Adrenal gland (tissue), 12 donors: ENCODE measurements around the gene ZNF691. TPM values are rescaled to one million over a fixed set of nuclear protein-coding genes. Genes with fewer than 3 reads are reported as not detected.

Source experiments
- DNase-seq, 7 donors: peaks; one replicate each; pipeline ENCODE4 v3.0.0-alpha.2; 2019 to 2020
- H3K27ac ChIP-seq, 5 donors: fragments of 200-600 bp; sonication (generic) in 4 of 5; 1 replicate in 3 of 5; 2 replicates in 2 of 5; pipeline versions ENCODE4 v1.5.1 to v1.8.0; 2016 to 2020; ENCODE audit warnings: mild to moderate bottlenecking in 1 of 5
- H3K27me3 ChIP-seq: fragments of 200-600 bp; 2 replicates; pipeline ENCODE4 v1.8.0; 2021
- H3K36me3 ChIP-seq, 2 donors: fragments of 200-600 bp; replicated peaks in 1 of 2; 1 replicate in 1 of 2; 2 replicates in 1 of 2; pipeline versions ENCODE4 v1.5.1 to v1.8.0; 2018 to 2022
- H3K4me1 ChIP-seq, 2 donors: fragments of 200-600 bp; replicated peaks in 1 of 2; 1 replicate in 1 of 2; 2 replicates in 1 of 2; pipeline versions ENCODE4 v1.5.1 to v1.8.0; 2018 to 2021
- H3K4me3 ChIP-seq, 4 donors: fragments of 200-600 bp; sonication (generic) in 3 of 4; one replicate each; pipeline ENCODE4 v1.5.1; 2016 to 2018
- H3K9me3 ChIP-seq, 3 donors: fragments of 200-600 bp; sonication (generic) in 1 of 3; replicated peaks in 1 of 3; 1 replicate in 2 of 3; 2 replicates in 1 of 3; pipeline versions ENCODE4 v1.5.1 to v1.8.0; 2016 to 2021
- POLR2A ChIP-seq, 2 donors: fragments of 450-650 bp; IDR thresholded peaks; one replicate each; pipeline ENCODE4 v1.6.1; 2017; ENCODE audit warnings: antibody characterized with exemption in 2 of 2, mild to moderate bottlenecking in 2 of 2, moderate library complexity in 1 of 2
- WGBS, 4 donors: extraction: QIAGEN DNeasy Blood & Tissue Kit in 2 of 4; methylation state at CpG; one replicate each; pipeline versions ENCODE4 v1.1.5 to v1.1.7; 2013 to 2017; 5-methylcytosine and 5-hydroxymethylcytosine counted together
- intact Hi-C, 2 donors: fragments of 100-400 bp; cut with DNase I; formaldehyde crosslinking; loops; one replicate each; pipeline versions ENCODE4 v1.14.1 to v1.15.0; 2022 to 2023
- polyA plus RNA-seq, 3 donors: library from polyadenylated mRNA; stranded (reverse); fragments of 200-250 nt in 2 of 3; fragments of 350-450 nt in 1 of 3; fragmentation: Illumina TruSeq in 1 of 3; extraction: RNeasy Lipid Tissue Mini Kit (QIAGEN cat#74804) in 1 of 3; gene quantifications; one replicate each; pipeline ENCODE4 v1.2.3, GENCODE V29; 2013 to 2014
- total RNA-seq, 9 donors: library from RNA; depleted of rRNA in 4 of 9; stranded (reverse); fragments of >200 nt in 4 of 9; fragments of 120-200 nt in 1 of 9; fragmentation: NEBNext Ultra II Directional in 1 of 9; extraction: Animal tissue kit (Norgen Biotek cat#: 25700) in 1 of 9; gene quantifications; one replicate each; pipeline versions ENCODE4 v1.1.0 to v1.2.4, GENCODE V29; 2013 to 2023
- TF ChIP-seq, protein P1 (sequence below), 6 experiments: fragments of 450-650 bp in 4 of 6; fragments of 200-600 bp in 2 of 6; sonication (generic) in 1 of 6; IDR thresholded peaks; 1 replicate in 5 of 6; 2 replicates in 1 of 6; pipeline versions ENCODE4 v1.5.1 to v1.8.0; 2016 to 2021; ENCODE audit warnings: antibody characterized with exemption in 6 of 6, mild to moderate bottlenecking in 2 of 6, moderate library complexity in 1 of 6
- donor health status: healthy with polysubstance abuse.
- donor health status: Bipolar disorder and iron deficiency.
- donor health status: DM: yes; HTN: yes; CAD: no.
- donor health status: DM: no; HTN: no; CAD: no.
- donor health status: DM: no; HTN: no; CAD: no.
- donor health status: DM: yes; HTN: yes; CAD: no.

The ZNF691 gene
- total and polyA plus RNA-seq, 12 donors: 7.6 to 23.6 (median 14.6) TPM

DNA sequence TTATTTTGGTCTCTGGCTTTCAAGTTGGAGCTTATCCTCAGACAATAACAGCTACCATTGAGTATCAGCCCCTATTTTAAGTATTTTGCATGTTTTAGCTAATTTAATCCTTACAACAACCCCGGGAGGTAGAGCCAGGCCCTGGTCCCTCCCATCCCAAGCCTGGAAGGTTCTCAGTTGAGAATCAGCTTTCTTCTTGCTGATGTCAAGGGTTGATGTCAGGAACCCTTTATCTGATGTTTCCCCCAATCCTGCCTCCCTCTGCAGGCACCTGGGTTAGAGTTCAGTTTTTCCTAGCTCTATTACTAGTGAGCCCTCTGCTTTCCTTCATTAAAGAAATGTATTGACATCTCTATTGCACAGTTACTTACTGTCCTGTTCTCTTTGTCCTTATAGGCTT, 25.6 kb upstream of the ZNF691 start:
- Histone ChIP-seq H3K4me1 (peaks cover 14 to 34% of the 10 kb centered on the region in 2 donors), H3K9me3 (no peaks in the 10 kb centered on the region), H3K36me3 (no peaks in the 10 kb centered on the region), H3K27ac (no peak overlapping the region), H3K4me3 (no peak overlapping the region), H3K27me3 (no peaks in the 10 kb centered on the region)
- intact Hi-C loops: no loop called here
- TF ChIP-seq, protein P1, sequence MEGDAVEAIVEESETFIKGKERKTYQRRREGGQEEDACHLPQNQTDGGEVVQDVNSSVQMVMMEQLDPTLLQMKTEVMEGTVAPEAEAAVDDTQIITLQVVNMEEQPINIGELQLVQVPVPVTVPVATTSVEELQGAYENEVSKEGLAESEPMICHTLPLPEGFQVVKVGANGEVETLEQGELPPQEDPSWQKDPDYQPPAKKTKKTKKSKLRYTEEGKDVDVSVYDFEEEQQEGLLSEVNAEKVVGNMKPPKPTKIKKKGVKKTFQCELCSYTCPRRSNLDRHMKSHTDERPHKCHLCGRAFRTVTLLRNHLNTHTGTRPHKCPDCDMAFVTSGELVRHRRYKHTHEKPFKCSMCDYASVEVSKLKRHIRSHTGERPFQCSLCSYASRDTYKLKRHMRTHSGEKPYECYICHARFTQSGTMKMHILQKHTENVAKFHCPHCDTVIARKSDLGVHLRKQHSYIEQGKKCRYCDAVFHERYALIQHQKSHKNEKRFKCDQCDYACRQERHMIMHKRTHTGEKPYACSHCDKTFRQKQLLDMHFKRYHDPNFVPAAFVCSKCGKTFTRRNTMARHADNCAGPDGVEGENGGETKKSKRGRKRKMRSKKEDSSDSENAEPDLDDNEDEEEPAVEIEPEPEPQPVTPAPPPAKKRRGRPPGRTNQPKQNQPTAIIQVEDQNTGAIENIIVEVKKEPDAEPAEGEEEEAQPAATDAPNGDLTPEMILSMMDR (IDR thresholded peaks at IDR 0.05): no peak
- no peak for TF ChIP-seq POLR2A (IDR thresholded peaks at IDR 0.05)
- WGBS, 4 donors: 75 to 92% (median 82%) methylated on average over 1 of the region's 1 CpG
- DNase-seq: no peak

DNA sequence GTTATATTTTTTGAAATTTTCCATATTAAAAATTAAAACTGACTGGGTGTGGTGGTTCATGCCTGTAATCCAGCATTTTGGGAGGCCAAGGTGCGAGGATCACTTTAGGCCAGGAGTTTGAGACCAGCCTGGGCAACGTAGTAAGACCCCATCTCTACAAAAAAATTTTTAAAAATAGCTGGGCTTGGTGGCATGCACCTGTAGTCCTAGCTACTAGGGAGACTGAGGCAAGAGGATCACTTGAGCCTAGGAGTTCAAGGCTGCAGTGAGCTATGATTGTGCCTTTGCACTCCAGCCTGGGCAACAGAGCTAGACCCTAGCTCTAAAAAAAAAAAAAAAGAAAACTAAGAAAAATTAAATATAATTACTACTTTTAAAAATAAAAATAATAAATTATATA, 24.7 kb upstream of the ZNF691 start:
- intact Hi-C loops: no loop called here
- 89 to 100% (median 96%) methylated on average over 2 of the region's 2 CpGs for WGBS, 4 donors
- no peak overlapping the region for H3K27ac ChIP-seq
- H3K27me3 ChIP-seq: no peaks in the 10 kb centered on the region
- TF ChIP-seq, protein P1 (IDR thresholded peaks at IDR 0.05): no peak
- TF ChIP-seq POLR2A (IDR thresholded peaks at IDR 0.05): no peak
- peaks cover 14 to 25% of the 10 kb centered on the region in 2 donors for H3K4me1 ChIP-seq
- DNase-seq: no peak
- no peaks in the 10 kb centered on the region for H3K9me3 ChIP-seq
- no peaks in the 10 kb centered on the region for H3K36me3 ChIP-seq
- no peak overlapping the region for H3K4me3 ChIP-seq

DNA sequence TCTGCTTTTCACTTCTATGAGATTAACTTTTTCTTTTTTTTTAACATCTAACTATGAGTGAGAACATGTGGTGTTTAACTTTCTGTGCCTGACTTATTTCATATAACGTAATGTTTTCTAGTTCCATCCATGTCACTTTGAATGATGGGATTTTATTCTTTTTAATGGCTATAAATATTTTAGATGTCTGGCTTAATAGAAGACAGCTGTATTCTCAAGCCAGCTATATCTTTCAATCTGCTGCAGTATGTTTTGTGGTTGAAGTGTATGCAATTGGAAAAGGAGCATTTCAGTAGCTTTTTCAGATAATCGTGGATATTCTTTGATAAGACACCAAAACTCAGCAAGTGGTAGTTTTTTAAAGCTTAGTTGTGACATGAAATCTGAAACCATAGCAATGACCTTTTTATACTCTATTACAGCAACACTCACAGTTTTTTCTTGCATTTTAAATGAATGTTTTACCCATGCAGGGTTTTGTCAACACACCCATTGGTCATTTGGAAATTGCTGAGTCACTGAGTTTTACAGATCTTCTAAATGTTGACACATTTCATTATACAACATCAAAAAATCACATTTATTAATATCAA, 23.5 kb upstream of the ZNF691 start:
- Histone ChIP-seq H3K27me3 (no peaks in the 10 kb centered on the region), H3K4me3 (no peak overlapping the region), H3K9me3 (no peaks in the 10 kb centered on the region), H3K4me1 (peaks cover 14 to 21% of the 10 kb centered on the region in 2 donors), H3K27ac (peak overlapping the region in 1 of 5 donors; percentile 2), H3K36me3 (no peaks in the 10 kb centered on the region)
- intact Hi-C loops: no loop called here
- DNase-seq: no peak
- WGBS, 4 donors: 26 to 40% (median 31%) methylated on average over 2 of the region's 2 CpGs
- TF ChIP-seq POLR2A (IDR thresholded peaks at IDR 0.05): no peak
- TF ChIP-seq, protein P1 (IDR thresholded peaks at IDR 0.05): no peak

DNA sequence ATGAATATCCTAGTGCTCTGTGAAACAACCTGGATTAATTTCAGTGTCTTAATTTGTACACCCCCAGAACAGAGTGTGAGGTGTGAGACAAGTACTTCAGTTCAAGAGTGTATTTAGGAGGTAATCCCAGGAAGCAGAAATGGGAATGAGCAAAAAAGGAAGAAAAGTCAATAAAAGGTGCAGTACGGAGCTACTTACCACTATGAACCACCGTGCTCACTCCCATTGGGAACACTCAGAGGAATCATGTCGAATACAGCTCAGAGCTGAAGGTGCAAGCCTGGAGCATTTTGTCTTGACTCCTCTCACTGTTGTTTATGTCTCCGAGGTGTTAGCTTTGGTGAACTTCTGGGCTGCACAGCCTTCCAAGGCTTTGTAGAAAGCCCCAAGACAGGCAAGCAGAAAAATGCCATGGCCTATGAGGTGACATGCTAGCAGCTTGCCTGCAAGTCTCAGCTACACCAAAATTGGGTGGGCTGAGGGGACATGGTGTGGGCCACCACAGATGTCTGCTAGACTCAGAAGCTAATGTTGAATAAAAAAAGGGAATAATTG, 21.9 kb upstream of the ZNF691 start:
- no peak for TF ChIP-seq POLR2A (IDR thresholded peaks at IDR 0.05)
- TF ChIP-seq, protein P1 (IDR thresholded peaks at IDR 0.05): no peak
- Histone ChIP-seq H3K9me3 (no peaks in the 10 kb centered on the region), H3K36me3 (no peaks in the 10 kb centered on the region), H3K27ac (no peak overlapping the region), H3K4me1 (peaks cover 14 to 17% of the 10 kb centered on the region in 2 donors), H3K4me3 (no peak overlapping the region), H3K27me3 (no peaks in the 10 kb centered on the region)
- DNase-seq: no peak
- intact Hi-C loops: no loop called here
- WGBS, 4 donors: 95 to 98% (median 96%) methylated on average over 4 of the region's 4 CpGs
